Right atrium auricular region (tissue), 2 donors: ENCODE measurements around the gene CLIP4. TPM values are rescaled to one million over a fixed set of nuclear protein-coding genes. Genes with fewer than 3 reads are reported as not detected.

Experiments
- DNase-seq: peaks from one replicate; pipeline ENCODE4 v3.0.0-alpha.2; 2019; ENCODE audit warnings: low spot score
- H3K27ac ChIP-seq, 2 donors: fragments of 200-600 bp; sonication (generic); 1 replicate in 1 of 2; 2 replicates in 1 of 2; pipeline ENCODE4 v1.5.1; 2016 to 2019
- H3K27me3 ChIP-seq, 2 donors: fragments of 200-600 bp; sonication (generic); one replicate each; pipeline versions ENCODE4 v1.5.1 to v1.6.0; 2017 to 2019
- H3K36me3 ChIP-seq: fragments of 200-600 bp; sonication (generic); one replicate; pipeline ENCODE4 v1.5.1; 2016
- H3K4me1 ChIP-seq, 2 donors: fragments of 200-600 bp; sonication (generic); one replicate each; pipeline versions ENCODE4 v1.5.1 to v1.6.0; 2017 to 2019
- H3K4me3 ChIP-seq, 2 donors: fragments of 200-600 bp; sonication (generic); 1 replicate in 1 of 2; 2 replicates in 1 of 2; pipeline ENCODE4 v1.5.1; 2017 to 2019; ENCODE audit warnings: mild to moderate bottlenecking in 1 of 2, moderate library complexity in 1 of 2
- H3K9me3 ChIP-seq, 2 donors: fragments of 200-600 bp; sonication (generic); one replicate each; pipeline ENCODE4 v1.5.1; 2019
- CTCF ChIP-seq, 2 donors: fragments of 200-600 bp; sonication (generic); IDR thresholded peaks; one replicate each; pipeline ENCODE4 v1.5.1; 2019; ENCODE audit warnings: antibody characterized with exemption in 2 of 2
- total RNA-seq, 2 donors: library from RNA; depleted of rRNA; stranded (reverse); fragments of >200 nt; gene quantifications; one replicate each; pipeline ENCODE4 v1.1.0, GENCODE V29; 2016

CLIP4 gene
- total RNA-seq, 2 donors from 2014 or later: 66.5 to 71.0 TPM

GRCh38 chr2:29162204-29162928, 47.2 kb downstream of the CLIP4 start:
- Histone ChIP-seq H3K27ac (no peak overlapping the region), H3K27me3 (no peaks in the 10 kb centered on the region), H3K4me1 (peaks cover 0 to 8% of the 10 kb centered on the region in 2 donors), H3K9me3 (no peaks in the 10 kb centered on the region), H3K4me3 (no peak overlapping the region), H3K36me3 (peaks cover 56% of the 10 kb centered on the region)
- TF ChIP-seq CTCF (IDR thresholded peaks at IDR 0.05): no peak
- DNase-seq: no peak

GRCh38 chr2:29164091-29164846, 49.1 kb downstream of the CLIP4 start:
- no peak for DNase-seq
- no peak overlapping the region for H3K4me3 ChIP-seq
- H3K36me3 ChIP-seq: peaks cover 45% of the 10 kb centered on the region
- no peak overlapping the region for H3K27ac ChIP-seq
- no peaks in the 10 kb centered on the region for H3K27me3 ChIP-seq
- no peaks in the 10 kb centered on the region for H3K4me1 ChIP-seq
- no peaks in the 10 kb centered on the region for H3K9me3 ChIP-seq
- TF ChIP-seq CTCF (IDR thresholded peaks at IDR 0.05): no peak

GRCh38 chr2:29165362-29166241, 50.4 kb downstream of the CLIP4 start:
- TF ChIP-seq CTCF (IDR thresholded peaks at IDR 0.05): no peak
- H3K36me3 ChIP-seq: peaks cover 33% of the 10 kb centered on the region

GRCh38 chr2:29166242-29167039, 51.2 kb downstream of the CLIP4 start:
- no peak for TF ChIP-seq CTCF (IDR thresholded peaks at IDR 0.05)

More at GRCh38 chr2:29165362-29166241, 50.4 kb downstream of the CLIP4 start:
- DNase-seq: no peak
- Histone ChIP-seq H3K4me3 (no peak overlapping the region), H3K4me1 (no peaks in the 10 kb centered on the region), H3K27me3 (no peaks in the 10 kb centered on the region), H3K27ac (no peak overlapping the region), H3K9me3 (no peaks in the 10 kb centered on the region)

GRCh38 chr2:29174937-29175336, 59.7 kb downstream of the CLIP4 start:
- no peak for TF ChIP-seq CTCF (IDR thresholded peaks at IDR 0.05)
- H3K36me3 ChIP-seq: peaks cover 28% of the 10 kb centered on the region
- DNase-seq: no peak
- H3K4me3 ChIP-seq: no peak overlapping the region
- no peaks in the 10 kb centered on the region for H3K27me3 ChIP-seq
- H3K4me1 ChIP-seq: no peaks in the 10 kb centered on the region
- no peak overlapping the region for H3K27ac ChIP-seq
- H3K9me3 ChIP-seq: no peaks in the 10 kb centered on the region

More at GRCh38 chr2:29166242-29167039, 51.2 kb downstream of the CLIP4 start:
- Histone ChIP-seq H3K27ac (no peak overlapping the region), H3K9me3 (no peaks in the 10 kb centered on the region), H3K36me3 (peaks cover 25% of the 10 kb centered on the region), H3K4me3 (no peak overlapping the region), H3K27me3 (no peaks in the 10 kb centered on the region), H3K4me1 (no peaks in the 10 kb centered on the region)
- DNase-seq: no peak
